HUDEP-2 (cell line): Measurements from ENCODE around the gene FPR1.

Source experiments
- DNase-seq, 76 experiments: peaks; one replicate each; lab custom pipeline; 2025; ENCODE audit not compliant: unreplicated experiment in 76 of 76; lab: John Stamatoyannopoulos, UW

The FPR1 gene

DNA sequence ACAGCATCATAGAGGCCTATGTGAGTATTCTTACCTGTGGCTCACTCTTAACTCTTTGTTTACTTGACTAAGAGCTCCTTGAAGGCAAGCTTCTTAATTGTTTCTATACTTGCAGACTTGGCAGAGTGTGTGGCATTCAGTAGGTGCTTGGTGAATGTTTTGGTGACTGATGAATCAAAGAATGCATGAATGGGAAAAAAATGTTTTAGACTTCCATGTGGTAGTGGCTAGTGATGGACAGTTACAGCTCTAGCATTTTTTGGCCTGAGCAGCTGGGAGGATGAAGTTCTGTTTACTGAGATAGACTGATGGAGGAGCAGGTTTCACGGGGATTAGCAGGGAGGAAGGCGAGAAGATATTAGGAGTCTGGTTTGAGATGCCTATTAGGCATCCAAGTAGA is 41.5 kb downstream of the FPR1 start:
- no peak for DNase-seq

DNA sequence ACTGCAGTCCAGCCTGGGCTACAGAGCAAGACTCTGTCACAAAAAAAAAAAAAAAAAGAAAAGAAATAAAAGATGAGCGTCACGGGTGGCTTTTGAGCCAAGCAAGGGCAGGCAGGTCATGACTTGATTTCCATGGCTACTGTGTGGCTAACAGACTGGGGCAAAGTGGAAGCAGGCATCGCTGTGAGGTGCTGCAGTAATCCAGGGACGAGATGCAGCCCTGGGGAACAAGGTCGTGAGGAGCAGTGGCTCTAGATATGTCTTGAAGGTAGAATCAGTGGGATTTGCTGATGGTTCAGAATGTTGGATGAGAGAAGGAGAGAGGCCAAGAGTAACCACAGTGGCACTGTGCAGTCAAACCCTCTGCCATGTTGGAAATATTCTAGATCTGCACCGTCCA is 42.1 kb downstream of the FPR1 start:
- no peak for DNase-seq

- DNase-seq, result no peak
Observed at GRCh38 chr19:51708811-51709210, 42.9 kb downstream of the FPR1 start.

DNA sequence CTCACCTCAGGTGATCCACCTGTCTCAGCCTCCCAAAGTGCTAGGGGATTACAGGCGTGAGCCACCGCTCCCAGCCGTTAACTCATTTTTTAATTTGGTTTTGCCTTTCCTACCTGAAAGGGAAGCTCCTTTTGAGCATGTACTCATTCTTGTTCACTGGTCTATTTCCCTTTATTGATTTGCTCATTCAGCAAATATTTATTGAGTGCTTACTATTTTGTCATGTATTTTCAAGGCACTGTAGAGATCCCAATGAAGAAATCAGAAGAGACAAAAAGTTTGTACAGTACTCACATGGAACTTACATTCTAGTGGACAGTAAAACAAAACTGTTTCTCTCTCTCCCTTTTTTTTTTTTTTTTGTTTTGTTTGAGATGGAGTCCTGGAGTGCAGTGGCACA is 44.8 kb downstream of the FPR1 start:
- DNase-seq, result no peak

GRCh38 chr19:51706296-51706695 is 45.4 kb downstream of the FPR1 start:
- DNase-seq, result no peak

DNA sequence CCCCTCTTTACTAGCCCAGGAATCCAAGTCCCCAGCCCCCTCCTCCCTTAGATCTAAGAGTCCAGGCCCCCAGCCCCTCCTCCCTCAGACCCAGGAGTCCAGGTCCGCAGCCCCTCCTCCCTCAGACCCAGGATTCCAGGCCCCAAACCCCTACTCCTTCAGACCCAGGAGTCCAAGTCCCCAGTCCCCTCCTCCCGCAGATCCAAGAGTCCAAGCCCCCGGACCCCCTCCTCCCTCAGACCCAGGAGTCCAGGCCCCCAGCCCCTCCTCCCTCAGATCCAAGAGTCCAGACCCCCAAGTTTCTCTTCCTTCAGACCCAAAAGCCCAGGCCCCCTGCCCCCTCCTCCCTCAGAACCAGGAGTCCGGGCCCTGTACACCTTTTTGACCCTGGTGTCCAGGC is 47.1 kb downstream of the FPR1 start:
- DNase-seq, result no peak

- peak in 75 of 76 experiments; percentile 74 to 99 (median 96) for DNase-seq
Observed at GRCh38 chr19:51703575-51704515, 47.8 kb downstream of the FPR1 start.

DNA sequence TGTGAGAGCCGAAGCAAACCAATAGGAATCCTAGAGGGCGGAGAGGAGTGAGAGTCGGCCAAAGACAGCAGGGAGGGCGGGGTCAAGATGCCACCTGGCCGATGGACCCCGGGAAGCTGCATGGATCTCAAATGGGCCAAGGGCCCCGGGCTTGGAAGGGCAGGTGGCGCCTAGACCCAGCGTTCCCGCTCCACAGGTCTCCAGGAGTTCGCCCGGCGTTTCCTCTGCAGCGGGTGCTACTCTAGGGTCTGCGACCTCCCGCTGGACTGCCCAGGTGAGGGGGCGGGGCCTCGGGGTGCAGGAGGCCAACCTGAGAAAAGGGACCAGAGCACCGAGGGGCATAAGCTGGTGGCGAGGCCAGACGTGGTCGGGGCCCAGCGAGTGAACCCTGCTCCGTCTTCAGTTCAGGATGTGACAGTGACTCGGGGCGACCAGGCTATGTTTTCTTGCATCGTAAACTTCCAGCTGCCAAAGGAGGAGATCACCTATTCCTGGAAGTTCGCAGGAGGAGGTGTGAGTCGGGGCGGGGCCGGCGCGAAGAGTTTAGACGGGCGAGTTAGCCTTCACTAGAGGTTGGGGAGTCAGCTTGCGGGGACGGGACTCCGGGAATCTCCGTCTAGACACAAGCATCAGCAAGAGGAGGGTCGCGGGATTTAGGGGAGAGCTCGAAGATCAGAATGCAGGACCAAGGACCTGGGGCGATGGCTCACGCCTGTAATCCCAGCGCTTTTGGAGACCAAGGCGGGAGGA is 48.7 kb downstream of the FPR1 start:
- DNase-seq, result no peak

DNA sequence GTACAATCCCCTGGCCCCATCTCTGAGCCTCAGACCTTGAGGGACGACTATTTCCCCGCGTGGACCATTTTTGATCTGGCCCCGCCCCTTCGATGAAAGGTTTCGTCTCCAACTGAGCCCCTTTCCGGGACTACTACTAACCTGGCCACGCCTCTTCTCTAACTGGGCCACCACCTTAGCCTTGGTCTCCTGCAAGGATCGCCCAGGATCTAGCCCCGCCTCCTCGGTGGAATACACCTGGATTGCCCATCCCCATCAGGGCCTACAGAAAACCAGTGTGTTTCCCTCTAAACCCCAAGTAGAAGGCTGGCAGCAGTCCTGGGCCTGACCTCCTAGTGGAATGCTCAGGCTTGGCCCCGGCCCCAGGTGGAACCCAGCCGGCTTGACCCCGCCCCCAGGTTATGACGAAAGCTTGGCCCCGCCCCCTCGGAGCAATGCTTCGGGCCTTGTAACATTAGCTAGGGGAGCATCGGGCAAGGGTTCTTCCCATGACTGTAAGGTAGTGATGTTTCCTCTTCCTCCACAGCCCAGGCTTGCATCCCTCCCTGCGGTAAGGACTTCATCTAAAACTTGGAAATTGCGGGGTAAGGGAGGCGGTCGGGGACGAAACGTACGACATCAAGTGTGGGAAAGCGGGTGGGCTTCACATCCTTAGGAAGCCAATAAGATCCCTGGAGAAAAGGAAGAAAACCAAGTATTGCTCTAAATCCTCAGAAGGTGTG is 49.4 kb downstream of the FPR1 start:
- peak in 35 of 76 experiments; percentile 9 to 66 (median 39) for DNase-seq

DNA sequence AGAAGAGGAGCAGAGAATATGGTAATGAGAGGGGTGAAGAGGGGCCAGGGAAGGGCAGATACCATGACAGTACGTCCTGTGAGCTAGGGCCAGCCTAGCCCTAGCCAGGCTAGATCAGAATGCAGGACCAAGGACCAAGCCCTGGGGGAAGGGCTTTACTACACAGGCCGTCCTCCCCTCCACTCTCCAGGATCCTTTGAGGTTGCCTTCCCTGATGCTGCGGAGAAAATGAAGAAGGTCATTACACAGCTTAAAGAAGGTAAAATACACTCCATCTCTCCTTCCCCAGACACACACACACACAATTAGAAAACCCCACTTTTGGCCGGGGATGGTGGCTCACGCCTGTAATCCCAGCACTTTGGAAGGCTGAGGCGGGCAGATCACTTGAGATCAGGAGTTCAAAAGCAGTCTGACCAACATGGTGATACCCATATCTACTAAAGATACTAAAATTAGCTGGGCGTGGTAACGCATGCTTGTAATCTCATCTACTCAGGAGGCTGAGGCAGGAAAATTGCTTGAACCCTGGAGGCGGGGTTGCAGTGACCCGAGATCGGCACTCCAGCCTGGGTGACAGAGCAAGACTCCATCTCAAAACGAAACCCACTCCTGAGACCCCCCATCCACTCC is 50.1 kb downstream of the FPR1 start:
- DNase-seq, result peak in 57 of 76 experiments; percentile 13 to 80 (median 45)

DNA sequence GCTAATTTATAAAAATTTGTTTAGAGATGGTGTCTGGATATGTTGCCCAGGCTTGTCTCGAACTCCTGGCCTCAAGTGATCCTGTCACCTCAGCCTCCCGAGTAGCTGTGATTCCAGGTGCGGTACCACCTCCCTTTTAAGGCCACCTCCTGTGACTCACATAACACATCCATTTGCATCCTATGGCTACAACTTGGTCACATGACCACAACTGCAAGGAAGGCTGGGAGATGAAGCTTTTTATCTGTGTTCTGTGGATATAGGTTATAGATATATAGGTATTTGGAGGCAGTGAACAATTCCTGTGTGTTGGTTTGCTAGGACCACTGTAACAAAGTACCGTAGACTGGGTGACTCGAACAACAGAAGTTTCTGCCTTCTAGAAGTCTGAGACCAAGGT is 52.5 kb downstream of the FPR1 start:
- DNase-seq, result no peak

GRCh38 chr19:51698296-51698695 is 53.4 kb downstream of the FPR1 start:
- no peak for DNase-seq

DNA sequence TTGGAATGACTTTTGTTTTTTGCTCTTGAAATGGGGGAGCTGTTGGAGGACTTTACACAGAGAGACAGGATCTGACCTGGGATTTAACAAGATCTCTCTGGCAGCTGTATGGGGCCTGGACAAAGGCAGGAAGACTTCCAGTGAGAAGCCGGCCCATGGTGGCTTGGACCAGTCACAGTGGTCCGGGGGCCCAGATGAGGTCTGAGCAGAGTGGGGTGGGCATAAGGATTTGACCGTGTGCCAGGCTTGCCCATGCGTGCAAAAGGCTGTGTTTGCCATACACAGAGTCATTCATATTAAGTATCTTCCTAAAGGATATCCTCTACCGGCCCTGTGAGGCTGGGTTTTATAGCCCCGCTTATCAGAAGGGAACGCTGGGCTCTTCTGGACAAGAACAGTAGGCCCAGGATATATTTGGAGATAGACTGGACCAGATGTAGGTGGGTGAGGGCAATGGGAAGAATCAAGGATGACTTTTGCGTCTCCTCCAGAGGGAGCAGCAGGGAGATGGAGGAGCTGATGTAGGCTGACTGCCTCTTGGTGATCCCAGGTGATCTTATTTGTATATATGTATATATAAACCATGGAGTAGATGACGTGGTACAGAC is 54.4 kb downstream of the FPR1 start:
- no peak for DNase-seq

- DNase-seq, result no peak
Observed at GRCh38 chr19:51696606-51697005, 55.1 kb downstream of the FPR1 start.
